GM12865 (cell line): Measurements from ENCODE around the gene RPS3.

Experiments
- DNase-seq: peaks from one replicate; pipeline ENCODE4 v3.0.0; 2010; ENCODE audit warnings: low read depth
- H3K4me3 ChIP-seq: 2 replicates; pipeline ENCODE4 v1.5.1; 2011; ENCODE audit warnings: mild to moderate bottlenecking, low read depth, low read length, control low read depth
- TF ChIP-seq, protein P1 (sequence below): IDR thresholded peaks from 2 replicates; pipeline ENCODE4 v1.5.1; 2011; ENCODE audit warnings: low read length, control low read depth, low read depth, inconsistent platforms; ENCODE audit not compliant: insufficient read depth; ENCODE audit errors: missing control alignments

The RPS3 gene

DNA sequence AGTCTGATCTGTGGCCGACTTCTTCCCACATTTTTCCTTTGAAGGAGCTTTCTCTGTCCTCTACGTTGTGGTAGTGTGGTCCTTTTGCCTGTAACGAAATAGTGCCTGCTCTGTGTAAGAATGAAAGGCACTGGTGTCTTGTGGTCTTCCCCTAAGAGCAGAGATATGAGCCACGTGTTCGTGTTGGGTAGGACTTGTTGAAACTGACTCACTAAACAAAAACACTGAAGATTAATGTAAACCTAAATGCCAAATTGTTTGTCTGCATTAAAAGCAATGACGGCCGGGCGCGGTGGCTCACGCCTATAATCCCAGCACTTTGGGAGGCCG is 10.1 kb upstream of the RPS3 start:
- no peak overlapping the region for H3K4me3 ChIP-seq
- TF ChIP-seq, protein P1, sequence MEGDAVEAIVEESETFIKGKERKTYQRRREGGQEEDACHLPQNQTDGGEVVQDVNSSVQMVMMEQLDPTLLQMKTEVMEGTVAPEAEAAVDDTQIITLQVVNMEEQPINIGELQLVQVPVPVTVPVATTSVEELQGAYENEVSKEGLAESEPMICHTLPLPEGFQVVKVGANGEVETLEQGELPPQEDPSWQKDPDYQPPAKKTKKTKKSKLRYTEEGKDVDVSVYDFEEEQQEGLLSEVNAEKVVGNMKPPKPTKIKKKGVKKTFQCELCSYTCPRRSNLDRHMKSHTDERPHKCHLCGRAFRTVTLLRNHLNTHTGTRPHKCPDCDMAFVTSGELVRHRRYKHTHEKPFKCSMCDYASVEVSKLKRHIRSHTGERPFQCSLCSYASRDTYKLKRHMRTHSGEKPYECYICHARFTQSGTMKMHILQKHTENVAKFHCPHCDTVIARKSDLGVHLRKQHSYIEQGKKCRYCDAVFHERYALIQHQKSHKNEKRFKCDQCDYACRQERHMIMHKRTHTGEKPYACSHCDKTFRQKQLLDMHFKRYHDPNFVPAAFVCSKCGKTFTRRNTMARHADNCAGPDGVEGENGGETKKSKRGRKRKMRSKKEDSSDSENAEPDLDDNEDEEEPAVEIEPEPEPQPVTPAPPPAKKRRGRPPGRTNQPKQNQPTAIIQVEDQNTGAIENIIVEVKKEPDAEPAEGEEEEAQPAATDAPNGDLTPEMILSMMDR, result no peak
- DNase-seq, result no peak

DNA sequence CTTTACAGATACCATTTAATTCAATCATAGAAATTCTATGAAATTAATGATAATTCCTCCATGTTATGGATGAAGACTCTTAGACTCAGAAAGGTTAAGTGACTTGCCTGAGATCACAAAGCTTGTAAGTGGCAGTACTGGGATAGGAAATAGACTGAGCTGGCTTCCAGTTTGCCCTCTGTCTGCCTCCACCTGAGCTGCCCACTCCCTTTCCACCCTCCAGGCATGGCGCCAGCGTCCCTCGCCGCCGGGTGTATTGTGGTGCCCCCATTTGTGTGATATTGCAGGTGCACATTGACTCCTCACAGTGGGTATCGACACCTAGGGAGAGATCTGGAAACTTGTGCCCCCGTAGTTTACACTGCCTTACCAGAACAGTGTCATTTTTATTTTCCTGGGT is 9.4 kb upstream of the RPS3 start:
- no peak overlapping the region for H3K4me3 ChIP-seq

DNA sequence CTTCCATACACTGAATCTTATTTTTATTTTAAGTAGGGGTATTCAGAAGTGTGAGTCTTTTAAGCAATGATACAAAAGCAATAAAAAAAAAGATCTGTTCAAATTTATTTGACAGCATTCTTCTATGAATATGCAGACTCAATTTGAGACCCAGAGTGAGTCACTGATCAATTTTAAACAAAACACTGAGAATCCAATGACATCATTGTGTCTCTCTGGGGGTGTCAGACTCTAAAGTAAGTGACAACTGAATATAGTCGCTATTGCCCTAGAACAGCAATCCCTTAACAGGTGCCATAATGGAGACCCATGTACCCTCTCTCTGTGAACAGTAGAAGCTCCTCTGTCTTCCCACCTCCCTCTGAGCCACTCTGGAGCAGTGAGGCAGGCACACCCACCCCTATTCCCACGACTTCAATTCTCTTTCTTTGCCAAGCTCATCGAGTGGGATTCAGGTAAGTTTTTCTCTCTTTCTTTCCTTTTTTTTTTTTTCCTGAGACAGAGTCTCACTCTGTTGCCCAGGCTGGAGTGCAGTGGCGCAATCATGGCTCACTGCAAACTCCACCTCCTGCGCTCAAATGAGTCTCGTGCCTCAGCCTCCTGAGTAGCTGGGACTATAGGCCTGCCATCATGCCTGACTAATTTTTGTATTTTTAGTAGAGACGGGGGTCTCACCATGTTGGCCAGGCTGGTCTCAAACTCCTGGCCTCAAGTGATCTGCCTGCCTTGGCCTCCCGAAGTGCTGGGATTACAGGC is 5.1 kb upstream of the RPS3 start:
- DNase-seq, result no peak
- TF ChIP-seq, protein P1, result no peak
- H3K4me3 ChIP-seq, result no peak overlapping the region

More for the DNA sequence above, 9.4 kb upstream of the RPS3 start:
- no peak for DNase-seq
- TF ChIP-seq, protein P1, result no peak

DNA sequence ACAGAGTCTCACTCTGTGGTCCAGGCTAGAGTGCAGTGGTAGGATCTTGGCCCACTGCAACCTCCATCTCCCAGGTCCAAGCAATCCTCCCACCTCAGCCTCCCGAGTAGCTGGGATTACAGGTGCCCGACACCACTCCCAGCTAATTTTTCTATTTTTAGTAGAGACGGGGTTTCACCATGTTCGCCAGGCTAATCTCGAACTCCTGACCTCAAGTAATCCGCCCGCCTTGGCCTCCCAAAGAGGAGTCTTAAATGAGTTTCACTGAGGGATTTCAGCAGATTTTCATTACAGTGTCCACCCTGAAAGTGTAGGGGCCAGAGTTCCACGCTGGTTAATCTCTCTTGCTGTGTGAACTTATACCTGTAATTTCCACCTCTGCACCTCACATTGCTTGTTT is 412 bp upstream of the RPS3 start:
- DNase-seq, result no peak
- no peak overlapping the region for H3K4me3 ChIP-seq

DNA sequence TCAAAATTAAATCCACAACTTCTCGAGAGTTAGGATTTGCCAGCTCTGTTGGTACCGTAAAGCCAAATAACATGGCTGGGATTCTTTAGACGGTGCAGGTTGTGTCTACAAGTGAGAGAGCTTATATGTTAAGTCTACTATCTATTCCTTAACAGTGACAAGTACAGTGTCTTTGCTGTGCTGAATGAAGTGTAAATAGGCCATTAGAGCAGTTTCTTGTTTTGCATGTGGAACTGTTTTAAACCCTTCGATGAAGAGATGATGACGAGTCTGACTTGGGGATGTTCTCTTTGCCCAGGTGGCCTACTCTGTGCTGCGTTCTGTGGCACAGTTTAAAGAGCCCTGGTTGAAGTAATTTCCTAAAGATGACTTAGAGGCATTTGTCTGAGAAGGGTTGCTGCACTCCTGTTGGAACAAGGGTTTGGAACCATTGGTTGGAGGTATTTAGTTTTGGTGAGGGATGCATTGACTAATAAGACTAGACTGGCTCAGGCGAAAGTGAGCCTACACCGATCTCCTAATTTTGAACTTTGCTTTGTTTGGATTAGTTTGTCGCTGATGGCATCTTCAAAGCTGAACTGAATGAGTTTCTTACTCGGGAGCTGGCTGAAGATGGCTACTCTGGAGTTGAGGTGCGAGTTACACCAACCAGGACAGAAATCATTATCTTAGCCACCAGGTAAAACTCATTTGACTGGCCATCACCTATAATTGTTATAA is 988 bp downstream of the RPS3 start:
- peak overlapping the region; percentile 98 for H3K4me3 ChIP-seq
- TF ChIP-seq, protein P1, result no peak
- no peak for DNase-seq

More for the DNA sequence above, 412 bp upstream of the RPS3 start:
- TF ChIP-seq, protein P1, result no peak

DNA sequence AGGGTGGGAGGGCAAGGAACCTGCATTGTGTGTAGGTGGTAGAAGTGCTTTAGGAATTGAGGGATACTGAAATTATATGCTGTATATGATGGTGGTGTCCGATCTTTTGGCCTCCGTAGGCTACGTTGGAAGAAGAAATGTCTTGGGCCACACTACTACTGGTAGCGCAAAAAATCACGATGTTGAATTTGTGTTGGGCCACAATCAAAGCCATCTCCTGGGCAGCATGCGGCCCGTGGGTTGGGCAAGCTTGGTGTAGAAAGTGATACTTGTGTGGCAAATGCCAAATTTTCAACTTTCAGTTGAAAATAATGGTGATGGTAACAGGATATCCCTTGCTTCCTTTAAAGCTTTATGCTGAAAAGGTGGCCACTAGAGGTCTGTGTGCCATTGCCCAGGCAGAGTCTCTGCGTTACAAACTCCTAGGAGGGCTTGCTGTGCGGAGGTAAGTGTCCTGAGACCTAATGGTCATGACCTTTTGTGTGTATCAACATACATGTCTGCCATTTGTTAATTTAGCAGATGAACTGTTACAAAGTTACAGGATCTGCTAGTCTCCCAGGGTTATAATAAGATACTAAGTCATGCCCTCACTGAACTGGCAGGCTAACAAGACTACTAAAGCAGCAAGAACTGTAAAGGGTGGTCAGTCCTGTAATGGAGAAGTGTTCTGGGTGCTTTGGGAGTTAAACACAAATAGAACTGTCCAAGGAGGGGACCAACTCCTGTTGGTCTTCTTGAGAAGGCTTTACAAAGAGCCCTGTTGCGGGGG is 2.9 kb downstream of the RPS3 start:
- H3K4me3 ChIP-seq, result peak overlapping the region; percentile 98
- TF ChIP-seq, protein P1, result no peak
- DNase-seq, result no peak
